ENCODE results near the gene JUND.

- no peak for TF ChIP-seq LEF1 (IDR thresholded peaks at IDR 0.05; ENCODE audit: borderline replicate concordance)
- TF ChIP-seq PKNOX1 (IDR thresholded peaks at IDR 0.05), result no peak
- TF ChIP-seq FOXA1 (IDR thresholded peaks at IDR 0.05), result no peak
- no peak for TF ChIP-seq ZNF384 (IDR thresholded peaks at IDR 0.05)
- no peak for TF ChIP-seq FOXK2 (IDR thresholded peaks at IDR 0.05)
- no peak for TF ChIP-seq FOXM1 (IDR thresholded peaks at IDR 0.05; ENCODE audit: borderline replicate concordance)
Observed at GRCh38 chr19:18286973-18287635, 5.7 kb upstream of the JUND start.
